A673 (cell line): ENCODE measurements around the gene EPB41. TPM values are rescaled to one million over a fixed set of nuclear protein-coding genes. Genes with fewer than 3 reads are reported as not detected.

ENCODE experiments used
- BruUV-seq: library from RNA; stranded (reverse); fragments of 400-500 nt; replicated peaks from 2 replicates; lab custom pipeline; 2021; lab: Mats Ljungman, UMichigan
- CTCF ChIA-PET: fragments of 300-600 bp; sonication (Branson Sonifier 250); formaldehyde crosslinking; loops from one replicate; lab custom pipeline; 2022; ENCODE audit warnings: antibody characterized with exemption; lab: Charles Lee
- POLR2A ChIA-PET: fragments of 300-600 bp; sonication (Branson Sonifier 250); formaldehyde crosslinking; loops from one replicate; lab custom pipeline; 2022; ENCODE audit warnings: antibody characterized with exemption; ENCODE audit not compliant: low non-redundant PET; lab: Charles Lee
- DNase-seq: peaks from one replicate; pipeline ENCODE4 v3.0.0-alpha.2; 2015; ENCODE audit warnings: low spot score
- H3K27ac ChIP-seq: fragments of 200-600 bp; sonication (generic); 2 replicates; pipeline ENCODE4 v1.5.1; 2016; ENCODE audit warnings: mixed run types, low read depth, mild to moderate bottlenecking, mixed read lengths, antibody characterized with exemption, low read length; ENCODE audit not compliant: poor library complexity, severe bottlenecking
- H3K27me3 ChIP-seq: fragments of 200-600 bp; sonication (generic); replicated peaks from 2 replicates; pipeline ENCODE4 v1.6.1; 2017; ENCODE audit warnings: mixed run types, low read depth, mild to moderate bottlenecking, mixed read lengths, antibody characterized with exemption, low read length; ENCODE audit not compliant: insufficient read depth, poor library complexity
- H3K36me3 ChIP-seq: fragments of 200-600 bp; sonication (generic); 2 replicates; pipeline ENCODE4 v1.6.1; 2016; ENCODE audit warnings: mixed run types, mild to moderate bottlenecking, mixed read lengths, antibody characterized with exemption, low read length; ENCODE audit not compliant: insufficient read depth, poor library complexity, severe bottlenecking
- H3K4me1 ChIP-seq: fragments of 200-600 bp; sonication (generic); 2 replicates; pipeline ENCODE4 v1.6.1; 2017; ENCODE audit warnings: mixed run types, mild to moderate bottlenecking, mixed read lengths, antibody characterized with exemption, low read length; ENCODE audit not compliant: insufficient read depth, poor library complexity, severe bottlenecking
- H3K4me3 ChIP-seq: fragments of 200-600 bp; sonication (generic); 2 replicates; pipeline ENCODE4 v1.5.1; 2016; ENCODE audit warnings: low read depth, mixed run types, mild to moderate bottlenecking, mixed read lengths, low read length; ENCODE audit not compliant: poor library complexity, severe bottlenecking
- H3K9me3 ChIP-seq: fragments of 200-600 bp; sonication (generic); 2 replicates; pipeline ENCODE4 v1.6.1; 2016; ENCODE audit warnings: mixed run types, low read depth, mild to moderate bottlenecking, mixed read lengths, antibody characterized with exemption, low read length; ENCODE audit not compliant: poor library complexity, severe bottlenecking
- EZH2 ChIP-seq: fragments of 200-600 bp; sonication (generic); IDR thresholded peaks from 2 replicates; pipeline ENCODE4 v1.6.1; 2017; ENCODE audit warnings: borderline replicate concordance, low read depth, mild to moderate bottlenecking, mixed read lengths, antibody characterized with exemption, low read length; ENCODE audit not compliant: poor library complexity, severe bottlenecking
- intact Hi-C: fragments of 100-400 bp; cut with micrococcal nuclease; formaldehyde crosslinking; loops from one replicate; pipeline ENCODE4 v1.10.0; 2022; ENCODE audit not compliant: unreplicated experiment
- total RNA-seq: library from RNA; stranded (reverse); gene quantifications from 2 replicates; pipeline ENCODE4 v1.2.3, GENCODE V29; 2021
- TF ChIP-seq, protein P1 (sequence below): fragments of 300-800, 200-600 bp; sonication (generic); conservative IDR thresholded peaks from 2 replicates; pipeline ENCODE4 v1.5.1; 2017; ENCODE audit warnings: low read depth, mild to moderate bottlenecking, antibody characterized with exemption, low read length, moderate library complexity, mixed read lengths

Gene EPB41
- total RNA-seq, 1 experiment from 2014 or later, result 337 TPM

DNA sequence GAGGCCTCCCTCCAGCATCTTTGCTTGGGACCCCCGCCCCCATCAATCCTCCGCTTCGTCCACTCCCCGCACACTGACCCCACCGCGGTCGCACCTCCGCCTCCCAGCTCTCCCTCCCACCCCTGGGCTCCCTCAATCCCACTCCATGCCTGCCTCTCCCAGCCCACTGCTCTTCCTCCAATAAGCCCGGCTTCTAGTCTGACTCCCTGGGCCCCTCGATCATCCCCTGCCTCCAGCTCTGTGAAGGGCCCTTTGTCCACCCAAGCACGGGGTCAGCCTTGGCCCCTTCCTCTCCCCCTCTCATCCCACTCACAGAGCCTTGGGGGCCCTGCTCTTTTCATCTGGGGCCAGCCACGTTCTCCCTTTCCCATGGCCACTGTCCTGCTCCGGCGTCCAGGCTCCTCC is 210.9 kb downstream of the EPB41 start:
- no TSS peak for BruUV-seq
- no peak for TF ChIP-seq EZH2
- TF ChIP-seq, protein P1, sequence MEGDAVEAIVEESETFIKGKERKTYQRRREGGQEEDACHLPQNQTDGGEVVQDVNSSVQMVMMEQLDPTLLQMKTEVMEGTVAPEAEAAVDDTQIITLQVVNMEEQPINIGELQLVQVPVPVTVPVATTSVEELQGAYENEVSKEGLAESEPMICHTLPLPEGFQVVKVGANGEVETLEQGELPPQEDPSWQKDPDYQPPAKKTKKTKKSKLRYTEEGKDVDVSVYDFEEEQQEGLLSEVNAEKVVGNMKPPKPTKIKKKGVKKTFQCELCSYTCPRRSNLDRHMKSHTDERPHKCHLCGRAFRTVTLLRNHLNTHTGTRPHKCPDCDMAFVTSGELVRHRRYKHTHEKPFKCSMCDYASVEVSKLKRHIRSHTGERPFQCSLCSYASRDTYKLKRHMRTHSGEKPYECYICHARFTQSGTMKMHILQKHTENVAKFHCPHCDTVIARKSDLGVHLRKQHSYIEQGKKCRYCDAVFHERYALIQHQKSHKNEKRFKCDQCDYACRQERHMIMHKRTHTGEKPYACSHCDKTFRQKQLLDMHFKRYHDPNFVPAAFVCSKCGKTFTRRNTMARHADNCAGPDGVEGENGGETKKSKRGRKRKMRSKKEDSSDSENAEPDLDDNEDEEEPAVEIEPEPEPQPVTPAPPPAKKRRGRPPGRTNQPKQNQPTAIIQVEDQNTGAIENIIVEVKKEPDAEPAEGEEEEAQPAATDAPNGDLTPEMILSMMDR, result no peak
- Histone ChIP-seq H3K27me3 (no peaks in the 10 kb centered on the region), H3K4me3 (peak overlapping the region; percentile 58), H3K27ac (peak overlapping the region; percentile 72), H3K9me3 (no peaks in the 10 kb centered on the region), H3K36me3 (no peaks in the 10 kb centered on the region), H3K4me1 (peaks cover 9% of the 10 kb centered on the region)
- ChIA-PET POLR2A (interaction anchor here (1.0 kb wide), 1 partner anchor 55 kb away, joined by 4 read pairs; no protein-coding TSS in a partner anchor), CTCF (interaction anchor here (0.7 kb wide), 1 partner anchor 57 kb away, joined by 3 read pairs; the partner anchor contains the start of gene SRSF4)
- no peak for DNase-seq
- intact Hi-C loops, result no loop called here

DNA sequence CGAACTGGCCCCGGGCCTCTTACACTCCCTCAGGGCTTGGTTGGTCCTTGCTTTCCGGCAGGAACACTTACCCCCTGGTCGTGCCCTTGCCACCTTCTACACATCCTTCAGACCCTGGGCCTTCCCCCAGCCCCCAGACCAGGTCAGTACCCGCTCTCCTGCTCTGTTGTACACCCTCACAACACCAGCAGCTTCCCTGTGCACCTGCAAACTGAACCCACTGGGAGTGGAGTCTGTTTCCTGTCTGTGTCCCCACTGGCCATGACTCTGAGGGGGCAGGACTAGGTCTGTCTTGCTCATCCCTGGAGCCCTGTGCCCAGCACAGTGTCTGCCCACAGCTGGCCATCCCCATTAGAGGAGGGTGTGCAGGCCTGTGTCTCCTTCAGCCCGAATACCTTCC is 211.4 kb downstream of the EPB41 start:
- H3K27me3 ChIP-seq, result no peaks in the 10 kb centered on the region

DNA sequence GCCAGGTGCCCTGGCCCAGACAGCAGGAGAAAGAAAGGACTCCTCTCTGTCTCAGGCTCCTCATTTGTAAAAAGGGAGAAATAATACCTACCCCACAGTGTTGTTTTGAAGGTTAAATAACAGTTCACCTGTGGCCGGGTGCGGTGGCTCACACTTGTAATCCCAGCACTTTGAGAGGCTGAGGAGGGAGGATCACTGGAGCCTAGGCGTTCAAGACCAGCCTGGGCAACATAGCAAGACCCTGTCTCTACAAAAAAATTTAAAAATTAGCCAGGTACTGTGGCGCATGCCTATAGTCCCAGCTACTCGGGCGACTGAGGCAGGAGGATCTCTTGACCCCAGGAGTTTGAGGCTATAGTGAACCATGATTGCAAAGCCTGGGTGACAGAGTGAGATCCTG is 211.8 kb downstream of the EPB41 start:
- TF ChIP-seq, protein P1, result no peak
- TF ChIP-seq EZH2, result no peak
- H3K36me3 ChIP-seq, result no peaks in the 10 kb centered on the region

More for the DNA sequence above, 211.4 kb downstream of the EPB41 start:
- TF ChIP-seq, protein P1, result no peak
- no peak for TF ChIP-seq EZH2
- ChIA-PET POLR2A (interaction anchor here (1.0 kb wide), 1 partner anchor 54 kb away, joined by 4 read pairs; no protein-coding TSS in a partner anchor), CTCF (interaction anchor here (0.7 kb wide), 1 partner anchor 56 kb away, joined by 3 read pairs; the partner anchor contains the start of gene SRSF4)
- BruUV-seq, result no TSS peak
- Histone ChIP-seq H3K4me1 (peaks cover 9% of the 10 kb centered on the region), H3K27ac (peak overlapping the region; percentile 72), H3K36me3 (no peaks in the 10 kb centered on the region), H3K9me3 (no peaks in the 10 kb centered on the region), H3K4me3 (no peak overlapping the region)
- DNase-seq, result no peak
- intact Hi-C loops, result no loop called here

More for the DNA sequence above, 211.8 kb downstream of the EPB41 start:
- CTCF ChIA-PET, result no interaction called here
- no peaks in the 10 kb centered on the region for H3K27me3 ChIP-seq
- H3K4me1 ChIP-seq, result peaks cover 9% of the 10 kb centered on the region
- H3K9me3 ChIP-seq, result no peaks in the 10 kb centered on the region
- intact Hi-C loops, result no loop called here
- no peak overlapping the region for H3K4me3 ChIP-seq
- POLR2A ChIA-PET, result no interaction called here
- BruUV-seq, result no TSS peak
- no peak overlapping the region for H3K27ac ChIP-seq
- no peak for DNase-seq
